Stimulated activated CD4-positive, alpha-beta T cell treated with anti-CD3 and anti-CD28 coated beads, TNF-alpha, amount 100 ng/mL, for 48 hours (primary cell): ENCODE measurements around the gene VEPH1.

Source experiments
- DNase-seq, 3 donors: peaks; one replicate each; pipeline ENCODE4 v3.0.0-alpha.2; 2020; ENCODE audit warnings: low read depth in 3 of 3

Gene VEPH1

GRCh38 chr3:157388976-157389375 is 114.2 kb downstream of the VEPH1 start:
- DNase-seq = no peak

GRCh38 chr3:157387708-157388435 is 115.3 kb downstream of the VEPH1 start:
- no peak for DNase-seq

DNA sequence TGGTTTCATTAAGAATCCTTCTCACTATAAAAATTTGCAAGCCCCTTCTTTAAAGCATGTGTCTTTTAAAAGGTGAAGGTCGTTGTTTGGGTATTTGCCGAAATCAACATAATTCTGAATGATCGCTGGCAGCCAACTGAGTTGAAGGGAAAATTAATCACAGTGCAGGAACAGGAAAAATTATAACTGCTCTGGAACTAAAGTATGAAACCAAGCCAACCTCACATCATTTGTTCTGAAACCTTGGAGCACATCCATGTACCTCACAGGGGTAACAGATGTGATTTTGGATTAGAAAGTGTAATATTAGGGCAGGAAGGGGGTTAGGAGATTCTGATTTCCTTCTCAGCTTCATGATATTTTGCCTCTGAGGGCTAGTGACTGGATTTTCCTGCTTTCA is 118.7 kb downstream of the VEPH1 start:
- no peak for DNase-seq

GRCh38 chr3:157384031-157384430 is 119.2 kb downstream of the VEPH1 start:
- no peak for DNase-seq

DNA sequence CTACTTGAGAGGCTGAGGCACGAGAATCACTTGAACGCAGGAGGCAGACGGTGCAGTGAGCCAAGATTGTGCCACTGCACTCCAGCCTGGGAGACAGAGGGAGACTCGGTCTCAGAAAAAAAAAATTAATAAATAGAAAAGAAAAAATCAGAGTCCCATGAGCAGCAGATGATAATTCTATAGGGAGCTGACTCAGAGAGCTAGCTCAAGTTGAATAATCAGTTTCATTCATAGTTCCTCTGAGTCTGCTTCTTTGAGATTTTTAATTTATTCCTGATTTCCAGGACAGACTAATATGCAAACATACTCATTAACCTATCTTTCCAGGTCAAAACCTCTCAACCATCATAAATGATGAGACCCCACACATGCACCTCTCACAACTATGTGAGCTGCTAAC is 121.6 kb downstream of the VEPH1 start:
- DNase-seq = no peak

- no peak for DNase-seq
Observed at GRCh38 chr3:157379525-157380140, 123.6 kb downstream of the VEPH1 start.

GRCh38 chr3:157376603-157377300 is 126.5 kb downstream of the VEPH1 start:
- DNase-seq = no peak

GRCh38 chr3:157375342-157375986 is 127.8 kb downstream of the VEPH1 start:
- DNase-seq = no peak

- DNase-seq = no peak
Observed at GRCh38 chr3:157374933-157375332, 128.3 kb downstream of the VEPH1 start.

- DNase-seq = no peak
Observed at GRCh38 chr3:157373783-157374182, 129.4 kb downstream of the VEPH1 start.

DNA sequence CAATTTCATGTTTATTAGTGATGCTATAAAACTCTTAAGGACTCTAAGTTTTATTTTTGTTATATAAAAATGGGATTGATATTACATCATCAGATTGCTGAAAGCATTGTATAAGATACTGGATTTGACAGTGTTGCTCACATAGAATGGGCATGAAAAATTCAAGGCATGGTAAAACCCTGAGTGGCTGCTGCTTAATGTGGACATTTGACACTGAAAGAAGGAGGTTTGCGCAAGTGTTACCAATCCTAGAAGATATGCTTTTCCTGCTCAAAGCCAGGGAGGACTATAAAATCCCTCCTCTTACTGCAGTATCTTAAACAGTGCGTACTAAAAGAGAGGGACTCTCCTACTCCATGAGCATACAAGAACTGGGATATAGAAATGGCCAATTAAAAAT is 132.3 kb downstream of the VEPH1 start:
- DNase-seq = no peak

GRCh38 chr3:157369727-157370421 is 133.3 kb downstream of the VEPH1 start:
- no peak for DNase-seq

DNA sequence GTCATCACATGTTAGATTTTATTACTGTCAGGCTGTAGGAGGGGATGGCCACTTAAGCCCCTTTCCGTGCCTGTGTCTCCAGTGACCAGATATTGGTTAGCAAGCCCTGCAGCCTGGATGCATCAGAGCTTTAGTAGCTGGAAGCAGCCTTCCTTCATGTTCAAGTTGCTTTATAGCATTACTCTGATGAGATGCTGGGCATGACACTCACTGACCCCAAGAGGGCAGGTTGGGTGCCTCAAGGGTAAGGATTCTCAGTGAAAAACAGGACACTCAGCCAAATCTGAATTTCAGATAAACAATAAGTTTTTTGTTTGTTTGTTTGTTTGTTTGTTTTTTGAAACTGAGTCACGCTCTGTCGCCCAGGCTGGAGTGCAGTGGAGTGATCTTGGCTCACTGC is 135.0 kb downstream of the VEPH1 start:
- DNase-seq = no peak

DNA sequence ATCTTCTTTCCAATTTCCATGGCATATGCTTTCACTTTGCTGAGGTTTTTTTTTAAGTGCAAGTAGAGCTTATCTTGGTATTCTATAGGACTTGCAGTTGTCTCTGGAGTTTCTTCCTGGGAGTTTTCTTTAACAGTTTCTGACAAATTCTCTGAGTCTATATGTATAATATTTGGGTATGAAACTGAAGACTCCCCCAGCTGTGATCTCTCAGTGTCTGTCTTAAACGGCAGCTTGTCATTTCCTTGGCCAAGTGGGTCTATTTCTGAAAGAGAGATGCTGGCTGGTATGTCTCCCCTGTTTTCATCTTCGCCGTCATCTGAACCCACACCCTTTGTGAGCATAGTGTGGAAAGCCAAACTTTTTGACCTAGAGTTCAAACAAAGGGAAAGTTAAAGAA is 139.8 kb downstream of the VEPH1 start:
- no peak for DNase-seq

GRCh38 chr3:157362348-157362747 is 140.9 kb downstream of the VEPH1 start:
- DNase-seq = no peak

GRCh38 chr3:157360044-157360443 is 143.2 kb downstream of the VEPH1 start:
- no peak for DNase-seq

DNA sequence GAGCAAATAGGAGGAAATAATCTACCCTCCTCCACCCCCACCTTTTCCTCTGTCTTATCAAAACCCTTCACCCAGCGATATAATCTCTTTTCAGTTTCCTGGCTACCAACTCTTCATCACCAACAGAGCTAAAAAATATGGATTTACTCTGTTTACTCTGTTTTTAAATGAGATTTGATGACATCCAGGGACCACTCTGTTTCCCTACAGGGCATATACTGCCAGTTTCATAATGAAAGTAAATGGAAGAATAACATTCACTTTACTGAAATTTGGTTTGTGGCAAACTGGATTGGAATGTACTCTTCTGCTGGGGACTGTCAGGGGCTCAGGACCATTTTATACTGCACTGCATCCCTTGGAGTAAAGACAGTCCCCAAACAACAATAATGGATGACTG is 146.7 kb downstream of the VEPH1 start:
- DNase-seq = no peak

DNA sequence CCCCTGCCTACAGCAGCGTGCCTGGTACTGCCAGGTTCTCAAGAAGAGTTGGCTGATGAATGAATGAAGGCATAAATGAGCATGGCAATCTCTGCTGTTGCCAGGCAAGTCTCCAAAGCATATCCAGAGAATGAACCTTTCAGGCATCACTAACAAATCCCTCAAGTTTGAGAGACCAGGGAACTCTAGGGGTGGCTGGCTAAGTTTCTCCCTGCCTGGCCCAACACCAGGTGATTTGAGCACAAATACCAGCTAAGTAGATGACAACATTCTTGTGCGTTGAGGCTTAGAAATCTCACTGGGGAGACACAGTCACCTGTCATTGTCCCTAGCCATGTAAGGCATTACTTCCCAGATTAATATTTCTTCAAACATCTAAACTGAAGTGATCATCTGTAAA is 147.9 kb downstream of the VEPH1 start:
- DNase-seq = no peak

- DNase-seq = peak in 1 of 3 donors; percentile 1
Observed at GRCh38 chr3:157354722-157355121, 148.5 kb downstream of the VEPH1 start.

DNA sequence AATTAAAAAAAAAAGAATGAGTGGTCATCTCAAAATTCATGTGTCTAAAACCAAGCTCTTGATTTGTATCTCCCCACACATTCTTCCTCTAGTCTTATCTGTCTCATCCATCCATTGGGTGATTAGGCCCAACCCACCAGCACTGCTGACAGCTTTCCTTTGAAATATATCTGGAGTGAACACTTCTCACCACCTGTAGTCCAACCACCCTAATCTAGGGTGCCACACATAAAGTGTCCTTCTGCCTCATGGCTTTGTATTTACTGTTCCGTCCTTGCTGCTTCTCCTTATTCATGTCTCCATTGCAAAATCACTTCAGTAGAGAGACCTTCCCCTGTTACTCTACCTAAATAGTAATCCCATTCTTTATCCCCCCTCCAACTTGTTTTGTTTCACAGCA is 149.0 kb downstream of the VEPH1 start:
- DNase-seq = no peak

DNA sequence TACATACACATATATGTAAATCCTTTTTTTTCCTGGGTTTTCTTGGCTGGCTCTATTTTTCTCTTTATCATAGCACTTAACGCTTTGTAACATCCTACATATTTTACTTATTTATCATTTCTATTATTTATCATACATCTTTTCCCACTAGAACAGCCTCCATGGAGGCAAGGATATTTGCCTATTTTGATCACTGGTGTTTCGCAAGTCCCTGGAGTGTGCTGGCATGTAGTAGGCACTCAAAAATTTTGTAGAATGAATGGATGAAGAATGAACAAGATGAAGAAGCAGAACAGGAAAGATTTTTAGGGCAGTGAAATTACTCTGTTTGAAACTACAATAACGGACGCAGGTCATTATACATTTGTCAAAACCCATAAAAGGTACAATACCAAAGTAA is 149.6 kb downstream of the VEPH1 start:
- DNase-seq = no peak

DNA sequence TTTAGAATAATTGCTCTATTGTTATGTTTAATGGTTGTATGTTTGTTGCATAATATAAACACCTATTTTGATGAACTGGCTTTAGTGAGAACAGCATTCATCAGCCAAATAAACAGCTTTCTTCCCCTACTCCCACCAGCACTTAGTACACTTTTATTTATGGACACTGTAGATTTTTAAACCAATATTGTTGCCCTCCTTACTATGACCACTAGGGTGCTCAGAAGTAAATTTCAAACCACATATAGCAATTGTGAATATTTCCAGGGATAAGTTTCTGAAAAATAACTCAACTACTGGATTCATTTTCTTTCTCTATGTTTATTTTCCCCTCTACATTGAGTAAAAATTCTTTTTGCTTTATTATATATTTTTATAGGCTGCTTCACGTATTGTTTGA is 151.2 kb downstream of the VEPH1 start:
- no peak for DNase-seq
